Central memory CD8-positive, alpha-beta T cell (primary cell): ENCODE data around the gene RNF152.
"Not testable (repeated sequence)": the region's sequence is repeated elsewhere in the genome, so short reads cannot be mapped to it uniquely, and the experiment has no call there.

Experiments used
- ATAC-seq: fragments of 150-1000 bp; cut with Tn5 transposase; replicated peaks from 2 replicates; pipeline ENCODE4 v1.10.0; 2022; ENCODE audit warnings: mild to moderate bottlenecking, moderate FRiP score, moderate number of reproducible peaks; ENCODE audit not compliant: poor library complexity, severe bottlenecking; ENCODE audit errors: extremely low read depth
- DNase-seq, 2 donors: peaks; one replicate each; pipeline ENCODE4 v3.0.0; 2021; ENCODE audit warnings: low spot score in 2 of 2
- H3K27ac Mint-ChIP-seq: one replicate; pipeline ENCODE4 v1.8.0; 2022; ENCODE audit warnings: low read depth, mild to moderate bottlenecking, moderate library complexity, mixed read lengths
- H3K27me3 Mint-ChIP-seq: one replicate; pipeline ENCODE4 v1.8.0; 2022; ENCODE audit warnings: mixed read lengths
- H3K36me3 Mint-ChIP-seq: one replicate; pipeline ENCODE4 v1.8.0; 2022; ENCODE audit warnings: mild to moderate bottlenecking, moderate library complexity, mixed read lengths; ENCODE audit not compliant: insufficient read depth
- H3K4me1 Mint-ChIP-seq: one replicate; pipeline ENCODE4 v1.8.0; 2022; ENCODE audit warnings: mixed read lengths
- H3K4me3 Mint-ChIP-seq: one replicate; pipeline ENCODE4 v1.8.0; 2022; ENCODE audit warnings: mild to moderate bottlenecking, moderate library complexity, mixed read lengths
- H3K9me3 Mint-ChIP-seq: one replicate; pipeline ENCODE4 v1.8.0; 2022; ENCODE audit warnings: mixed read lengths

RNF152 gene

GRCh38 chr18:61821748-61822147 is 71.1 kb downstream of the RNF152 start:
- no peak overlapping the region for H3K27ac Mint-ChIP-seq
- H3K27me3 Mint-ChIP-seq = no peaks in the 10 kb centered on the region
- peaks cover 2% of the 10 kb centered on the region for H3K36me3 Mint-ChIP-seq
- no peaks in the 10 kb centered on the region for H3K4me1 Mint-ChIP-seq
- DNase-seq = no peak
- H3K9me3 Mint-ChIP-seq = no peaks in the 10 kb centered on the region
- H3K4me3 Mint-ChIP-seq = no peak overlapping the region
- ATAC-seq = no peak

GRCh38 chr18:61820882-61821281 is 71.9 kb downstream of the RNF152 start:
- H3K4me1 Mint-ChIP-seq = no peaks in the 10 kb centered on the region
- H3K36me3 Mint-ChIP-seq = peaks cover 2% of the 10 kb centered on the region
- DNase-seq = no peak
- no peak for ATAC-seq
- H3K27ac Mint-ChIP-seq = no peak overlapping the region
- no peak overlapping the region for H3K4me3 Mint-ChIP-seq
- H3K27me3 Mint-ChIP-seq = no peaks in the 10 kb centered on the region
- no peaks in the 10 kb centered on the region for H3K9me3 Mint-ChIP-seq

DNA sequence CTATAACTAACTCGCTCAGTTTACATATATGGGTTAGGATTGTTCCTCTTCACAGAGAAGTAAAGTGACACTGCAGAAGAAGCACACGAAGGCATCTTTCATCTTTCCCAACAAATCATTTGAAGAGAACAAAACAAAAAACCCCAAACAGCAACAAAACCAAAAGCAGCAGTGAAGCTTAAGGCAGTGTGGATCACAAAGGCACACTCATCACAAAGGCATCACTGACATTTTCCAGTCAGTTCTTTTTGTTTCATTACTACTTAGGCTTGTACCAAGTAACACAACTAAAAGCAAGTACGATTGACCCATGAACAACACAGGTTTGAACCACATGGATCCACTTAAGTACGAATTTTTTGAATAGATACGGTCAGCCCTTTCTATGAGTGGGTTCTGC is 75.7 kb downstream of the RNF152 start:
- Mint-ChIP-seq H3K27ac (no peak overlapping the region), H3K4me3 (no peak overlapping the region), H3K36me3 (peaks cover 2% of the 10 kb centered on the region), H3K9me3 (no peaks in the 10 kb centered on the region), H3K27me3 (no peaks in the 10 kb centered on the region), H3K4me1 (no peaks in the 10 kb centered on the region)
- no peak for DNase-seq
- no peak for ATAC-seq

- DNase-seq = no peak
- Mint-ChIP-seq H3K4me1 (no peaks in the 10 kb centered on the region), H3K36me3 (peaks cover 2% of the 10 kb centered on the region), H3K4me3 (no peak overlapping the region), H3K27me3 (no peaks in the 10 kb centered on the region), H3K27ac (no peak overlapping the region), H3K9me3 (no peaks in the 10 kb centered on the region)
- no peak for ATAC-seq
Observed at GRCh38 chr18:61815885-61816470, 76.8 kb downstream of the RNF152 start.

- Mint-ChIP-seq H3K4me1 (no peaks in the 10 kb centered on the region), H3K27me3 (peaks cover 11% of the 10 kb centered on the region), H3K27ac (no peak overlapping the region), H3K36me3 (no peaks in the 10 kb centered on the region), H3K4me3 (no peak overlapping the region), H3K9me3 (no peaks in the 10 kb centered on the region)
- DNase-seq = no peak
- ATAC-seq = no peak
Observed at GRCh38 chr18:61808286-61808685, 84.5 kb downstream of the RNF152 start.

- no peaks in the 10 kb centered on the region for H3K4me1 Mint-ChIP-seq
- DNase-seq (no peak), ATAC-seq (no peak)
- no peak overlapping the region for H3K27ac Mint-ChIP-seq
- peaks cover 22% of the 10 kb centered on the region for H3K27me3 Mint-ChIP-seq
- H3K9me3 Mint-ChIP-seq = no peaks in the 10 kb centered on the region
- H3K4me3 Mint-ChIP-seq = no peak overlapping the region
- peaks cover 2% of the 10 kb centered on the region for H3K36me3 Mint-ChIP-seq
Observed at GRCh38 chr18:61803393-61803792, 89.4 kb downstream of the RNF152 start.

- Mint-ChIP-seq H3K36me3 (peaks cover 2% of the 10 kb centered on the region), H3K4me1 (no peaks in the 10 kb centered on the region), H3K4me3 (no peak overlapping the region), H3K27me3 (peaks cover 22% of the 10 kb centered on the region), H3K9me3 (no peaks in the 10 kb centered on the region), H3K27ac (no peak overlapping the region)
- ATAC-seq (no peak), DNase-seq (no peak)
Observed at GRCh38 chr18:61797696-61798590, 94.9 kb downstream of the RNF152 start.

DNA sequence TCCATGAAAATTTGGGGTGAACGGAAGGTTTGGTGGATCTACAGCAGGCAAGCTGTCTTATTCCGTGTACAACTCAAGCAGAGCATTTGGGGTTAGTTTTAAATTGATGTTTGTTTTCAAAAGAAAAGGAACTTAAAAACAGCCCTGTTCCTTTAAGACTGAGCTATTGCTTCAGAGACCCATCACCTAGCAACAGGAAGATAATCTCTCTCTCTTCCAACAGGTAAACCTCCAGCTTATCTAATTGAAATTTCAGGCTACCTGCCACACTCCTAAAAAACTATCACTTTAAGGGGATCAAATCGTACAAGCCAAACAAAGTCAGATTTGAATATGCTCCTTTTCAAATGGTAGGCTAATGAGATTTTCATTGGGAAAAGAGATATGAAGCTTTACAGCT is 101.8 kb downstream of the RNF152 start:
- H3K4me3 Mint-ChIP-seq = no peak overlapping the region
- DNase-seq (no peak), ATAC-seq (no peak)
- H3K27ac Mint-ChIP-seq = no peak overlapping the region
- peaks cover 18% of the 10 kb centered on the region for H3K27me3 Mint-ChIP-seq
- H3K36me3 Mint-ChIP-seq = no peaks in the 10 kb centered on the region
- no peaks in the 10 kb centered on the region for H3K4me1 Mint-ChIP-seq
- H3K9me3 Mint-ChIP-seq = peaks cover 5% of the 10 kb centered on the region

- ATAC-seq, H3K4me1 Mint-ChIP-seq, H3K27ac Mint-ChIP-seq, H3K4me3 Mint-ChIP-seq, H3K36me3 Mint-ChIP-seq, DNase-seq, H3K9me3 Mint-ChIP-seq: not testable (repeated sequence)
- peaks cover 18% of the 10 kb centered on the region for H3K27me3 Mint-ChIP-seq
Observed at GRCh38 chr18:61787011-61787670, 105.7 kb downstream of the RNF152 start.

GRCh38 chr18:61785588-61785987 is 107.2 kb downstream of the RNF152 start:
- peaks cover 5% of the 10 kb centered on the region for H3K9me3 Mint-ChIP-seq
- H3K4me1 Mint-ChIP-seq = no peaks in the 10 kb centered on the region
- H3K27me3 Mint-ChIP-seq = peaks cover 18% of the 10 kb centered on the region
- H3K4me3 Mint-ChIP-seq = no peak overlapping the region
- peaks cover 2% of the 10 kb centered on the region for H3K36me3 Mint-ChIP-seq
- no peak for ATAC-seq
- no peak for DNase-seq
- no peak overlapping the region for H3K27ac Mint-ChIP-seq

DNA sequence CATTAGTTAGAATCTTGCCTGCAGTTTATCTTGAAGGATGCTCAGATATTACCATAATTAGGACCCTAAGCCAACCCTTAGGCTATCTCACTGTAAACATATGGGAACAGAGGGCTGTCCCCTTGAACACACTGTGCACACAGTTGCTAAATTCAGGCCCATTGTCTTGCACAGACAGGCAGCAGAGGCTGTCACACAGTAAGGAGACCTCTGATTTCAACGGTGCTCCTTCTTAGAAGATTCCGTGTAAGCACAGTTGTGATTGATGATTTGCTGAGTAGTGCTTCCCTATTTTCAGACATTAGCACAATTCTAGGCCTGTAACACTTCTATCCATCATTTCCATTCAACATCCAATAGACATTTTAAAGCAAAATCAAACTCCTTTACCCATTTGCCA is 108.0 kb downstream of the RNF152 start:
- H3K36me3 Mint-ChIP-seq = peaks cover 2% of the 10 kb centered on the region
- DNase-seq = no peak
- ATAC-seq = no peak

DNA sequence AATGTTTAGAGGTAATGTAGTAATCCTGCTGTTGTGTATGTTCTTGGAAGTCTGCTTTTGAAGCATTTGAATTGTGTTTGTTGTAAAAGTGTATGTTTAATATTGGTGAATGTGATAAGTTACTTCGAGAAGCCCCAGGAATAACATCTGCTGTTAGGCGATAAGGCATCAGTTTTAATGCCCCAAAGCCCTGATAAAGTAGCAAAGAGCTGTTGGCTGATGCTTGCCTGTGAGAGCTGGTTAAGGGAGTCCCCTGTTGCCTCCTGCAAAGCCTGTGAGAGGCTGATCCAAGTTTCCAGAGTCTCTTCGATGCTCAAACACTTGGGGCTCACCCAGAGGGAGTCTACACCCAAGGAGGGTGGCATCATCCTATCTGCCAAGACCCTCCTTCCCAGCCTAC is 110.3 kb downstream of the RNF152 start:
- Mint-ChIP-seq H3K4me1 (no peaks in the 10 kb centered on the region), H3K4me3 (no peak overlapping the region), H3K27me3 (peaks cover 8% of the 10 kb centered on the region), H3K9me3 (peaks cover 13% of the 10 kb centered on the region), H3K27ac (no peak overlapping the region), H3K36me3 (peaks cover 5% of the 10 kb centered on the region)
- ATAC-seq = no peak
- DNase-seq = no peak

More for the DNA sequence above, 108.0 kb downstream of the RNF152 start:
- Mint-ChIP-seq H3K27ac (no peak overlapping the region), H3K27me3 (peaks cover 18% of the 10 kb centered on the region), H3K9me3 (peaks cover 9% of the 10 kb centered on the region), H3K4me1 (no peaks in the 10 kb centered on the region), H3K4me3 (no peak overlapping the region)

GRCh38 chr18:61776201-61776600 is 116.6 kb downstream of the RNF152 start:
- not testable (repeated sequence) for H3K27ac Mint-ChIP-seq, H3K36me3 Mint-ChIP-seq, H3K4me1 Mint-ChIP-seq, ATAC-seq, DNase-seq, H3K27me3 Mint-ChIP-seq, H3K4me3 Mint-ChIP-seq
- peaks cover 18% of the 10 kb centered on the region for H3K9me3 Mint-ChIP-seq
